ENCODE measurements around the gene CHST4. TPM values are rescaled to one million over a fixed set of nuclear protein-coding genes. Genes with fewer than 3 reads are reported as not detected.

Gene CHST4
- total and polyA plus RNA-seq, 2 of the 4 experiments (the other 2 are of a cell fraction) = not detected

DNA sequence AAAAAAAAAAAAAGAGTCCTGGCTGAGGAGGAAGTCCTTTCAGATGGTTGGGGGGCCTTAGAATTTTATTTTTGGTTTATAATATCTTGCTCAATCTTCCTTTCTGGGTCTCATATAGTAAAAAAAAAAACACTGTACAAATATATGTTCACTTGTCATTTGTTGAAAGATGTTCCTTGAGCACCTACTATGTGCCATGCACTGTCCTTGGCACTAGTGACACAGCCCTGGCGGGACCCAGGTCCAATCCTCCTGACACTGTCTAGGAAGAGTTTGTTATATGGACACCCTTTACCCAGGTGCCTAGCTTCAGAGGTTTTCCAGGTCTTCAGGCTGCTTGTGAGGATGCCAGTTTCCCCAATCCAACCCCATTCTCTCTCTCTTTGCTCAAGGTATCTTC lies 2.0 kb downstream of the CHST4 start:
- Histone ChIP-seq H3K36me3 (ENCODE audit: control insufficient read depth, insufficient read depth, low read length) (no peaks in the 10 kb centered on the region), H3K9me3 (ENCODE audit: control insufficient read depth, insufficient read depth, low read length) (no peaks in the 10 kb centered on the region), H2AK9ac (replicated peaks; ENCODE audit: low read depth, low read length, poor library complexity) (no peak overlapping the region), H2BK20ac (ENCODE audit: low read depth, low read length) (no peak overlapping the region), H2AK5ac (ENCODE audit: low read depth, low read length) (no peak overlapping the region), H2BK5ac (ENCODE audit: low read depth, low read length, poor library complexity, severe bottlenecking) (no peak overlapping the region), H3K27me3 (ENCODE audit: control insufficient read depth, insufficient read depth, low read length) (peaks cover 2% of the 10 kb centered on the region; the same call in 1 of the 2 replicates), H3K79me1 (ENCODE audit: low read depth in 1 of 2, low read length in 2 of 2) (no peaks in the 10 kb centered on the region), H2BK15ac (ENCODE audit: low read depth, low read length) (no peak overlapping the region), H3K27ac (ENCODE audit: insufficient read depth, low read length) (no peak overlapping the region), H3K4me2 (ENCODE audit: low read depth, low read length) (no peak overlapping the region), H4K91ac (ENCODE audit: insufficient read depth, low read depth, low read length) (no peak overlapping the region), H3K14ac (replicated peaks; ENCODE audit: low read depth, low read length) (no peak overlapping the region), H3K9me1 (ENCODE audit: insufficient read depth, low read length) (no peaks in the 10 kb centered on the region), H4K8ac (ENCODE audit: low read depth in 2 of 2, low read length in 2 of 2) (no peak overlapping the region), H4K5ac (ENCODE audit: low read depth, low read length) (no peak overlapping the region), H3K4ac (ENCODE audit: low read depth, low read length) (no peak overlapping the region), H4K20me1 (ENCODE audit: insufficient read depth, low read length) (no peaks in the 10 kb centered on the region), H3K4me3 (ENCODE audit: insufficient read depth, low read depth, low read length) (no peak overlapping the region), H3K18ac (ENCODE audit: low read depth, low read length) (no peak overlapping the region), H3K56ac (ENCODE audit: extremely low read depth, insufficient read depth, low read length) (no peak overlapping the region), H3K9ac (ENCODE audit: low read depth, low read length) (no peak overlapping the region), H2AFZ (replicated peaks; ENCODE audit: low read length, poor library complexity) (no peak overlapping the region), H3K4me1 (ENCODE audit: control insufficient read depth, insufficient read depth, low read length) (no peaks in the 10 kb centered on the region), H3K23ac (ENCODE audit: low read depth, low read length) (no peak overlapping the region), H2BK120ac (ENCODE audit: low read depth, low read length) (no peak overlapping the region)
- CTCF ChIA-PET = no interaction called here
- intact Hi-C loops (cut with micrococcal nuclease) (no loop called here), dilution Hi-C loops (cut with HindIII; ENCODE audit: low sequenced_read_pairs, unreplicated experiment) (no loop called here), in situ Hi-C loops (cut with MboI; ENCODE audit: low sequenced_read_pairs) (no loop called here)
- POLR2A ChIA-PET (ENCODE audit: unreplicated experiment) = no interaction called here
- BruUV-seq (replicated peaks) = no TSS peak
- no peak for TF ChIP-seq POLR2A (IDR thresholded peaks at IDR 0.05; ENCODE audit: low read depth, low read length)
- no peak for TF ChIP-seq RCOR1 (IDR thresholded peaks at IDR 0.05; ENCODE audit: insufficient replicate concordance, low read length)
- no peak for TF ChIP-seq USF2 (IDR thresholded peaks at IDR 0.05; ENCODE audit: low read depth, low read length)
- TF ChIP-seq, protein P1, sequence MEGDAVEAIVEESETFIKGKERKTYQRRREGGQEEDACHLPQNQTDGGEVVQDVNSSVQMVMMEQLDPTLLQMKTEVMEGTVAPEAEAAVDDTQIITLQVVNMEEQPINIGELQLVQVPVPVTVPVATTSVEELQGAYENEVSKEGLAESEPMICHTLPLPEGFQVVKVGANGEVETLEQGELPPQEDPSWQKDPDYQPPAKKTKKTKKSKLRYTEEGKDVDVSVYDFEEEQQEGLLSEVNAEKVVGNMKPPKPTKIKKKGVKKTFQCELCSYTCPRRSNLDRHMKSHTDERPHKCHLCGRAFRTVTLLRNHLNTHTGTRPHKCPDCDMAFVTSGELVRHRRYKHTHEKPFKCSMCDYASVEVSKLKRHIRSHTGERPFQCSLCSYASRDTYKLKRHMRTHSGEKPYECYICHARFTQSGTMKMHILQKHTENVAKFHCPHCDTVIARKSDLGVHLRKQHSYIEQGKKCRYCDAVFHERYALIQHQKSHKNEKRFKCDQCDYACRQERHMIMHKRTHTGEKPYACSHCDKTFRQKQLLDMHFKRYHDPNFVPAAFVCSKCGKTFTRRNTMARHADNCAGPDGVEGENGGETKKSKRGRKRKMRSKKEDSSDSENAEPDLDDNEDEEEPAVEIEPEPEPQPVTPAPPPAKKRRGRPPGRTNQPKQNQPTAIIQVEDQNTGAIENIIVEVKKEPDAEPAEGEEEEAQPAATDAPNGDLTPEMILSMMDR (conservative IDR thresholded peaks at IDR 0.05; ENCODE audit: low read depth, low read length) = no peak
- no peak for TF ChIP-seq BHLHE40 (IDR thresholded peaks at IDR 0.05; ENCODE audit: low read depth, low read length)
- no peak for TF ChIP-seq RAD21 (IDR thresholded peaks at IDR 0.05; ENCODE audit: low read length)
- TF ChIP-seq, protein P2, sequence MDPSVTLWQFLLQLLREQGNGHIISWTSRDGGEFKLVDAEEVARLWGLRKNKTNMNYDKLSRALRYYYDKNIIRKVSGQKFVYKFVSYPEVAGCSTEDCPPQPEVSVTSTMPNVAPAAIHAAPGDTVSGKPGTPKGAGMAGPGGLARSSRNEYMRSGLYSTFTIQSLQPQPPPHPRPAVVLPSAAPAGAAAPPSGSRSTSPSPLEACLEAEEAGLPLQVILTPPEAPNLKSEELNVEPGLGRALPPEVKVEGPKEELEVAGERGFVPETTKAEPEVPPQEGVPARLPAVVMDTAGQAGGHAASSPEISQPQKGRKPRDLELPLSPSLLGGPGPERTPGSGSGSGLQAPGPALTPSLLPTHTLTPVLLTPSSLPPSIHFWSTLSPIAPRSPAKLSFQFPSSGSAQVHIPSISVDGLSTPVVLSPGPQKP (IDR thresholded peaks at IDR 0.05; ENCODE audit: borderline replicate concordance, low read depth, low read length) = no peak
- no peak for TF ChIP-seq CEBPB (IDR thresholded peaks at IDR 0.05; ENCODE audit: low read depth, low read length)
- TF ChIP-seq NFE2L2 (IDR thresholded peaks at IDR 0.05; ENCODE audit: low read depth, low read length) = no peak
- TF ChIP-seq MAFK (IDR thresholded peaks at IDR 0.05; ENCODE audit: low read depth, low read length) = no peak
- no peak for TF ChIP-seq FOS (IDR thresholded peaks at IDR 0.05; ENCODE audit: low read depth, low read length)
- no peak for TF ChIP-seq SMC3 (IDR thresholded peaks at IDR 0.05; ENCODE audit: low read depth, low read length)
- no peak for TF ChIP-seq MXI1 (IDR thresholded peaks at IDR 0.05; ENCODE audit: borderline replicate concordance, low read depth, low read length)
- TF ChIP-seq MAZ (IDR thresholded peaks at IDR 0.05; ENCODE audit: borderline replicate concordance, low read depth, low read length) = no peak
- no peak for TF ChIP-seq RFX5 (IDR thresholded peaks at IDR 0.05; ENCODE audit: low read depth, low read length)
- no peak for TF ChIP-seq CHD1 (IDR thresholded peaks at IDR 0.05; ENCODE audit: low read depth, low read length)
- ATAC-seq (ENCODE audit: low read depth) = no peak
- no peak for DNase-seq
- WGBS, 2 experiments (ENCODE audit: extremely low coverage in 2 of 2, insufficient read length in 1 of 2) = no CpG with 5 or more reads among the region's 1 CpG

Data from IMR-90 (cell line).